A549 (cell line): Measurements from ENCODE around the gene MAP10. TPM values are rescaled to one million over a fixed set of nuclear protein-coding genes. Genes with fewer than 3 reads are reported as not detected.

Experiments used
- ATAC-seq, 2 experiments: fragments of 200-7000 bp in 1 of 2; fragments of >200 bp in 1 of 2; cut with Nextera tagmentation in 1 of 2; cut with Tn5 transposase in 1 of 2; 3 replicates each; pipeline versions ENCODE4 v1.8.0 to v1.9.1; 2018 to 2020; ENCODE audit warnings: mild to moderate bottlenecking in 1 of 2, moderate library complexity in 1 of 2
- CTCF ChIA-PET: fragments of 300-600 bp; sonication (Branson Sonifier 250); formaldehyde crosslinking; extraction: SDS; loops from one replicate; lab custom pipeline; 2021; ENCODE audit warnings: antibody characterized with exemption, inconsistent platforms; lab: Yijun Ruan, JAX
- POLR2A ChIA-PET: fragments of 350-600 bp; formaldehyde crosslinking; extraction: SDS; loops from one replicate; lab custom pipeline; 2021; ENCODE audit warnings: antibody characterized with exemption, inconsistent platforms; lab: Yijun Ruan, JAX
- DNase-seq, 2 experiments: peaks; one replicate each; pipeline versions ENCODE4 v3.0.0 to v3.0.0-alpha.2; 2011 to 2016; ENCODE audit warnings: low read depth in 1 of 2, low spot score in 1 of 2
- FAIRE-seq: peaks from 2 replicates; lab custom pipeline; 2011; peaks lifted over from hg19 to GRCh38; lab: Jason Lieb, UNC
- H3K27ac ChIP-seq, 2 experiments: fragments of >200 bp; sonication (Bioruptor Twin); formaldehyde crosslinking; 3 replicates each; pipeline ENCODE4 v1.5.1; 2016 to 2017
- H3K4me1 ChIP-seq: fragments of >200 bp; sonication (Bioruptor Twin); formaldehyde crosslinking; 3 replicates; pipeline ENCODE4 v1.6.1; 2016
- H3K4me2 ChIP-seq: fragments of >200 bp; sonication (Bioruptor Twin); formaldehyde crosslinking; 3 replicates; pipeline ENCODE4 v1.6.1; 2016
- H3K4me3 ChIP-seq: fragments of >200 bp; sonication (Bioruptor Twin); formaldehyde crosslinking; 3 replicates; pipeline ENCODE4 v1.5.1; 2016
- H3K9me3 ChIP-seq: fragments of >200 bp; sonication (Bioruptor Twin); formaldehyde crosslinking; 3 replicates; pipeline ENCODE4 v1.6.1; 2016
- CBX2 ChIP-seq: fragments of 200-600 bp; sonication (generic); IDR thresholded peaks from 2 replicates; pipeline ENCODE4 v1.6.1; 2016; ENCODE audit warnings: low read depth, mild to moderate bottlenecking, borderline replicate concordance
- CEBPB ChIP-seq, 2 experiments: fragments of >200 bp in 1 of 2; sonication (Bioruptor Twin) in 1 of 2; formaldehyde crosslinking in 1 of 2; IDR thresholded peaks; 2 replicates each; pipeline ENCODE4 v1.6.1; 2012 to 2016
- FOXS1 ChIP-seq: fragments of 250-450 bp; sonication (Bioruptor Pico); IDR thresholded peaks from 2 replicates; pipeline ENCODE4 v1.5.0; 2020; ENCODE audit warnings: mild to moderate bottlenecking, moderate library complexity
- HDAC2 ChIP-seq: fragments of 200-600 bp; sonication (generic); IDR thresholded peaks from 2 replicates; pipeline ENCODE4 v1.6.1; 2016
- MAFK ChIP-seq: fragments of 450-650 bp; IDR thresholded peaks from 2 replicates; pipeline ENCODE4 v1.6.1; 2014; ENCODE audit not compliant: partially characterized antibody
- NFE2L2 ChIP-seq: fragments of 150-350 bp; conservative IDR thresholded peaks from 2 replicates; pipeline ENCODE4 v1.6.1; 2014; ENCODE audit warnings: low read length
- NR3C1 ChIP-seq: fragments of >200 bp; sonication (Bioruptor Twin); formaldehyde crosslinking; IDR thresholded peaks from 3 replicates; pipeline ENCODE4 v1.6.1; 2017
- RCOR1 ChIP-seq: fragments of 150-350 bp; IDR thresholded peaks from 2 replicates; pipeline ENCODE4 v1.6.1; 2014; ENCODE audit warnings: antibody characterized with exemption, low read length, low read depth
- SREBF2 ChIP-seq: fragments of 450-650 bp; IDR thresholded peaks from 2 replicates; pipeline ENCODE4 v1.6.1; 2014; ENCODE audit warnings: mild to moderate bottlenecking, moderate library complexity
- ZFP36 ChIP-seq: fragments of 450-650 bp; IDR thresholded peaks from 2 replicates; pipeline ENCODE4 v1.6.1; 2014; ENCODE audit warnings: borderline replicate concordance; ENCODE audit not compliant: partially characterized antibody
- ZNF302 ChIP-seq: fragments of 250-450 bp; sonication (Bioruptor Pico); IDR thresholded peaks from 2 replicates; pipeline ENCODE4 v1.9.0; 2021; ENCODE audit warnings: inconsistent platforms, mild to moderate bottlenecking, moderate library complexity
- ZSCAN20 ChIP-seq: fragments of 250-450 bp; sonication (Bioruptor Pico); IDR thresholded peaks from 2 replicates; pipeline ENCODE4 v1.8.0; 2022; ENCODE audit warnings: mild to moderate bottlenecking, moderate library complexity
- WGBS: methylation state at CpG from one replicate; pipeline ENCODE4 v1.1.6; 2017; ENCODE audit errors: missing lambda C conversion rate; 5-methylcytosine and 5-hydroxymethylcytosine counted together
- polyA plus RNA-seq, 4 experiments: library from polyadenylated mRNA; depleted of rRNA in 3 of 4; stranded (reverse); fragments of >200 nt; fragmentation: RNase III in 1 of 4; extraction: RNeasy Plus Mini Kit Qiagen cat#74134 plus additional on column Dnase treatment in 1 of 4; gene quantifications; 2 replicates in 3 of 4; 3 replicates in 1 of 4; pipeline ENCODE4 v1.2.3, GENCODE V29; 2011 to 2017
- TF ChIP-seq, protein P1 (sequence below): IDR thresholded peaks from 2 replicates; pipeline ENCODE4 v1.6.1; 2012
- TF ChIP-seq, protein P2 (sequence below): IDR thresholded peaks from 2 replicates; pipeline ENCODE4 v1.6.1; 2012
- TF ChIP-seq, protein P3 (sequence below): fragments of 150-350 bp; IDR thresholded peaks from 2 replicates; pipeline ENCODE4 v1.6.1; 2014; ENCODE audit warnings: low read depth, mild to moderate bottlenecking, low read length
- TF ChIP-seq, protein P4 (sequence below): fragments of >200 bp; sonication (Bioruptor Twin); formaldehyde crosslinking; IDR thresholded peaks from 2 replicates; pipeline ENCODE4 v1.6.1; 2016
- TF ChIP-seq, protein P5 (sequence below): IDR thresholded peaks from 2 replicates; pipeline ENCODE4 v1.6.1; 2012; ENCODE audit warnings: low read depth, borderline replicate concordance
- TF ChIP-seq, protein P6 (sequence below): fragments of 250-450 bp; sonication (Bioruptor Pico); IDR thresholded peaks from 2 replicates; pipeline ENCODE4 v1.5.0; 2021; ENCODE audit warnings: mild to moderate bottlenecking, moderate library complexity, borderline replicate concordance
- TF ChIP-seq, protein P7 (sequence below): fragments of 450-650 bp; IDR thresholded peaks from 2 replicates; pipeline ENCODE4 v1.6.1; 2014; ENCODE audit warnings: antibody characterized with exemption

The MAP10 gene
- polyA plus RNA-seq, 2 of the 4 experiments (the other 2 are of a cell fraction) = 2.1 to 2.4 TPM

DNA sequence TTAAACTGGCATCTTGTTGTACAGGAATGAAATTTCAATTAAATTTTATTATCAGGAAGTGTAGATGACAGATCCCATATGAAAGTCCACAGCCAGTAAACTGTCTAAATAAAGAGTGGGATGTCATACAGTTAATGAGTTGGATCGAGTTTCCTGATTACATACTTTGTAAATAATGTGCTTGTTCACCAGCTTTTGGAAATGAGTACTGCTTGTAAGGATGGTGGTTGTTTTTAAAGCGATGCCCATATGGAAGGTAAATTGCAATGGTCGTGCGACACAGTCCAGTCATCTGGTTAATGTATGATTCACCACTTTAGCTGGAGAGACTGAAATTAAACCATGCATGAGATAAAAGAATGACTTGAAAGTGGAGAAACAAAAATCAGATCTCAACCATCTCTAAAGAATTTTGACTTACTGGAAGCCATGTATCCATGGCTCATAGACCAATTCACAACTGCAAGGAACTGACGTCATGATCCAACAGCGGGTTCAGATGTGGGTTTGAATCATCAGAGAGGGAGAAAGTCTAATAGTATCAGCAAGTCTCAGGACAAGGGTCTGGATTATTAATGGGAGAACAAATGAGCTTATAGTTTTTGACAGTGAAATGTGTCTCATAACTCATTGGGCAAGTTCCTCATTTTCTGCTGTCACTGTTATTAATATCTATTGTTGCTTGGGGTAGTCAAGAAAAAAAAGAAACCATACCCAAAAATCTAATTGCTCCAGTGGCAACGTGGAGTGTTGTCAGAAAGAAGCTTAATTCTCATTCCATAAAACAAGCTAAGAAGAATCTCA lies 49.0 kb downstream of the MAP10 start:
- Histone ChIP-seq H3K27ac (no peak overlapping the region), H3K4me2 (no peak overlapping the region), H3K4me1 (no peaks in the 10 kb centered on the region), H3K9me3 (no peaks in the 10 kb centered on the region)
- ChIA-PET POLR2A (no interaction called here), CTCF (interaction anchor here (1.3 to 1.5 kb wide), 2 partner anchors 26 to 99 kb away, joined by 4 to 7 read pairs; no protein-coding TSS in a partner anchor)
- ATAC-seq = no peak
- WGBS = 67% methylated on average over 7 of the region's 7 CpGs
- no peak for DNase-seq
- no peak for FAIRE-seq
- no peak for TF ChIP-seq RCOR1
- TF ChIP-seq, protein P1, sequence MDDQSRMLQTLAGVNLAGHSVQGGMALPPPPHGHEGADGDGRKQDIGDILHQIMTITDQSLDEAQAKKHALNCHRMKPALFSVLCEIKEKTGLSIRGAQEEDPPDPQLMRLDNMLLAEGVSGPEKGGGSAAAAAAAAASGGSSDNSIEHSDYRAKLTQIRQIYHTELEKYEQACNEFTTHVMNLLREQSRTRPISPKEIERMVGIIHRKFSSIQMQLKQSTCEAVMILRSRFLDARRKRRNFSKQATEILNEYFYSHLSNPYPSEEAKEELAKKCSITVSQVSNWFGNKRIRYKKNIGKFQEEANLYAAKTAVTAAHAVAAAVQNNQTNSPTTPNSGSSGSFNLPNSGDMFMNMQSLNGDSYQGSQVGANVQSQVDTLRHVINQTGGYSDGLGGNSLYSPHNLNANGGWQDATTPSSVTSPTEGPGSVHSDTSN = no peak
- no peak for TF ChIP-seq NFE2L2
- TF ChIP-seq, protein P2, sequence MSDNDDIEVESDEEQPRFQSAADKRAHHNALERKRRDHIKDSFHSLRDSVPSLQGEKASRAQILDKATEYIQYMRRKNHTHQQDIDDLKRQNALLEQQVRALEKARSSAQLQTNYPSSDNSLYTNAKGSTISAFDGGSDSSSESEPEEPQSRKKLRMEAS = no peak
- TF ChIP-seq ZNF302 (CRISPR knock-in tag) = no peak
- no peak for TF ChIP-seq CEBPB (IDR thresholded peaks at IDR 0.05)
- TF ChIP-seq ZFP36 = no peak
- TF ChIP-seq, protein P3, sequence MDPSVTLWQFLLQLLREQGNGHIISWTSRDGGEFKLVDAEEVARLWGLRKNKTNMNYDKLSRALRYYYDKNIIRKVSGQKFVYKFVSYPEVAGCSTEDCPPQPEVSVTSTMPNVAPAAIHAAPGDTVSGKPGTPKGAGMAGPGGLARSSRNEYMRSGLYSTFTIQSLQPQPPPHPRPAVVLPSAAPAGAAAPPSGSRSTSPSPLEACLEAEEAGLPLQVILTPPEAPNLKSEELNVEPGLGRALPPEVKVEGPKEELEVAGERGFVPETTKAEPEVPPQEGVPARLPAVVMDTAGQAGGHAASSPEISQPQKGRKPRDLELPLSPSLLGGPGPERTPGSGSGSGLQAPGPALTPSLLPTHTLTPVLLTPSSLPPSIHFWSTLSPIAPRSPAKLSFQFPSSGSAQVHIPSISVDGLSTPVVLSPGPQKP = no peak
- TF ChIP-seq CBX2 = no peak
- no peak for TF ChIP-seq NR3C1
- TF ChIP-seq MAFK = no peak
- TF ChIP-seq, protein P4, sequence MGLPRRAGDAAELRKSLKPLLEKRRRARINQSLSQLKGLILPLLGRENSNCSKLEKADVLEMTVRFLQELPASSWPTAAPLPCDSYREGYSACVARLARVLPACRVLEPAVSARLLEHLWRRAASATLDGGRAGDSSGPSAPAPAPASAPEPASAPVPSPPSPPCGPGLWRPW = no peak
- TF ChIP-seq, all 56 proteins: peak for 0
- H3K4me3 ChIP-seq = no peak overlapping the region

DNA sequence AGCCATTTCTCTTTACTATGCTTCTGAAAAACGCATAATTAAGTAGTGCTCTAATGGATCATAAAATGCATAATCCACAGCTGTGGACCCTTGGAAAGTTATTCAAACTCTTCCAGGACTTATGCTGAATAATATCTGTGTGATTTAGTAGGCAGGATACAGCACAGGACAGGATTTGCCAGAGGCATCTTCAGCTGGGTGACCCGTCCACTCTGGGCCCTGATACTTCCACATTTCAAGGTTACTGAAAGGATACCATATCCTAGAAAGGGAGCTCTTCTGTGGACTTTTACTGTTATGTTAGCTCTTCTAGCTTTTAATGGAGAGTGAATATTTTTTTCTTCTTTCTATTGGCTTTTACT lies 49.6 kb downstream of the MAP10 start:
- TF ChIP-seq NR3C1 (no peak), SREBF2 (no peak), CBX2 (no peak), FOXS1 (CRISPR knock-in tag) (no peak), HDAC2 (no peak), CEBPB (IDR thresholded peaks at IDR 0.05) (no peak), ZSCAN20 (CRISPR knock-in tag) (no peak)
- TF ChIP-seq, protein P5, sequence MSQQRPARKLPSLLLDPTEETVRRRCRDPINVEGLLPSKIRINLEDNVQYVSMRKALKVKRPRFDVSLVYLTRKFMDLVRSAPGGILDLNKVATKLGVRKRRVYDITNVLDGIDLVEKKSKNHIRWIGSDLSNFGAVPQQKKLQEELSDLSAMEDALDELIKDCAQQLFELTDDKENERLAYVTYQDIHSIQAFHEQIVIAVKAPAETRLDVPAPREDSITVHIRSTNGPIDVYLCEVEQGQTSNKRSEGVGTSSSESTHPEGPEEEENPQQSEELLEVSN = no peak
- TF ChIP-seq, protein P6, sequence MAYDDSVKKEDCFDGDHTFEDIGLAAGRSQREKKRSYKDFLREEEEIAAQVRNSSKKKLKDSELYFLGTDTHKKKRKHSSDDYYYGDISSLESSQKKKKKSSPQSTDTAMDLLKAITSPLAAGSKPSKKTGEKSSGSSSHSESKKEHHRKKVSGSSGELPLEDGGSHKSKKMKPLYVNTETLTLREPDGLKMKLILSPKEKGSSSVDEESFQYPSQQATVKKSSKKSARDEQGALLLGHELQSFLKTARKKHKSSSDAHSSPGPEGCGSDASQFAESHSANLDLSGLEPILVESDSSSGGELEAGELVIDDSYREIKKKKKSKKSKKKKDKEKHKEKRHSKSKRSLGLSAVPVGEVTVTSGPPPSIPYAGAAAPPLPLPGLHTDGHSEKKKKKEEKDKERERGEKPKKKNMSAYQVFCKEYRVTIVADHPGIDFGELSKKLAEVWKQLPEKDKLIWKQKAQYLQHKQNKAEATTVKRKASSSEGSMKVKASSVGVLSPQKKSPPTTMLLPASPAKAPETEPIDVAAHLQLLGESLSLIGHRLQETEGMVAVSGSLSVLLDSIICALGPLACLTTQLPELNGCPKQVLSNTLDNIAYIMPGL (CRISPR knock-in tag) = no peak
- TF ChIP-seq, protein P7, sequence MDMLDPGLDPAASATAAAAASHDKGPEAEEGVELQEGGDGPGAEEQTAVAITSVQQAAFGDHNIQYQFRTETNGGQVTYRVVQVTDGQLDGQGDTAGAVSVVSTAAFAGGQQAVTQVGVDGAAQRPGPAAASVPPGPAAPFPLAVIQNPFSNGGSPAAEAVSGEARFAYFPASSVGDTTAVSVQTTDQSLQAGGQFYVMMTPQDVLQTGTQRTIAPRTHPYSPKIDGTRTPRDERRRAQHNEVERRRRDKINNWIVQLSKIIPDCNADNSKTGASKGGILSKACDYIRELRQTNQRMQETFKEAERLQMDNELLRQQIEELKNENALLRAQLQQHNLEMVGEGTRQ = no peak
- TF ChIP-seq, protein P1 = no peak
- DNase-seq = no peak
- POLR2A ChIA-PET = no interaction called here
- Histone ChIP-seq H3K4me2 (no peak overlapping the region), H3K9me3 (no peaks in the 10 kb centered on the region), H3K27ac (no peak overlapping the region), H3K4me3 (no peak overlapping the region), H3K4me1 (no peaks in the 10 kb centered on the region)
- CTCF ChIA-PET = interaction anchor here (1.3 to 1.5 kb wide), 2 partner anchors 25 to 98 kb away, joined by 4 to 7 read pairs; no protein-coding TSS in a partner anchor
- FAIRE-seq = no peak
- WGBS = 78% methylated on average over 2 of the region's 2 CpGs
- ATAC-seq = no peak
